Activated naive CD8-positive, alpha-beta T cell treated with anti-CD3 and anti-CD28 coated beads, Interleukin-2, amount 10 ng/mL, durations not matched to agents 7 days and 5 days (primary cell): ENCODE measurements around the gene EPB41L1. TPM values are rescaled to one million over a fixed set of nuclear protein-coding genes. Genes with fewer than 3 reads are reported as not detected.
A peak's percentile ranks its signal among the peaks of the same experiment; 100 is the strongest.

Experiments used
- ATAC-seq: fragments of 150-1000 bp; cut with Tn5 transposase; one replicate; pipeline ENCODE4 v1.10.0; 2021; ENCODE audit warnings: low read depth, moderate library complexity
- POLR2A ChIA-PET: fragments of 350-600 bp; sonication (Branson Sonifier 250); formaldehyde crosslinking; loops from one replicate; lab custom pipeline; 2021; ENCODE audit warnings: antibody characterized with exemption; lab: Charles Lee
- DNase-seq: peaks from one replicate; pipeline ENCODE4 v3.0.0; 2021
- H3K27ac Mint-ChIP-seq: one replicate; pipeline ENCODE4 v1.8.0; 2022; ENCODE audit warnings: mild to moderate bottlenecking, mixed read lengths
- H3K27me3 Mint-ChIP-seq: one replicate; pipeline ENCODE4 v1.8.0; 2022; ENCODE audit warnings: mild to moderate bottlenecking, moderate library complexity, mixed read lengths
- H3K36me3 Mint-ChIP-seq: one replicate; pipeline ENCODE4 v1.8.0; 2021; ENCODE audit warnings: mild to moderate bottlenecking, mixed read lengths
- H3K4me1 Mint-ChIP-seq: one replicate; pipeline ENCODE4 v1.8.0; 2021; ENCODE audit warnings: mixed read lengths
- H3K4me3 Mint-ChIP-seq: one replicate; pipeline ENCODE4 v1.8.0; 2022; ENCODE audit warnings: mild to moderate bottlenecking, moderate library complexity, mixed read lengths
- H3K9me3 Mint-ChIP-seq: one replicate; pipeline ENCODE4 v1.8.0; 2021; ENCODE audit warnings: mixed read lengths
- total RNA-seq, 2 experiments: library from RNA; stranded (reverse); gene quantifications; one replicate each; pipeline ENCODE4 v1.2.3, GENCODE V29; 2021

Gene EPB41L1
- total RNA-seq, 2 experiments from 2014 or later = 0.62 TPM; not detected in 1

DNA sequence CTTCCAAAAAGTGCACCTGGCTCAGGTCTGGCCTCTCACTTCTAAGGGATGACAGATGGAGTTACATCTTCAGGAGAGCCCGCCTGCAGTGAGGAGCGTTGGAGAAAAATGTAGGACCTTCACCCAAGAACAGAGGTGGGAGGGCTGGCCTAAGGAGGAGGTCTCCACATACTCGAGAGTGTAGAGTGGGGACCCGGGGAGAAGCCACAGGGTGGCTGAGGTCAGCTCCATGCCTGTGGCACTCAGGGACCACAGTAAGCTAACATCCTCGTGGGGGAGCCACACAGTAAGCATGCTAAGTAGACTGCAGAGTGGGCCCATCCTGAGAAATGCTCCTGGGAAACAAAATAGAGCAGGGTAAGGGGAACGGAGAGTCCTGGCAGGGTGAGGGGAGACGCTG, 105.8 kb downstream of the EPB41L1 start:
- POLR2A ChIA-PET = no interaction called here
- no peak for ATAC-seq
- Mint-ChIP-seq H3K4me1 (no peaks in the 10 kb centered on the region), H3K27ac (no peak overlapping the region), H3K27me3 (no peaks in the 10 kb centered on the region), H3K9me3 (no peaks in the 10 kb centered on the region), H3K4me3 (no peak overlapping the region), H3K36me3 (peaks cover 2% of the 10 kb centered on the region)
- peak; percentile 16 for DNase-seq

- POLR2A ChIA-PET = no interaction called here
- Mint-ChIP-seq H3K36me3 (peaks cover 2% of the 10 kb centered on the region), H3K27me3 (no peaks in the 10 kb centered on the region), H3K4me1 (no peaks in the 10 kb centered on the region), H3K4me3 (no peak overlapping the region), H3K9me3 (no peaks in the 10 kb centered on the region), H3K27ac (no peak overlapping the region)
- DNase-seq (peak; percentile 13), ATAC-seq (no peak)
Observed at GRCh38 chr20:36261389-36262105, 107.0 kb downstream of the EPB41L1 start.

- POLR2A ChIA-PET = no interaction called here
Observed at GRCh38 chr20:36262440-36262839, 107.9 kb downstream of the EPB41L1 start.

DNA sequence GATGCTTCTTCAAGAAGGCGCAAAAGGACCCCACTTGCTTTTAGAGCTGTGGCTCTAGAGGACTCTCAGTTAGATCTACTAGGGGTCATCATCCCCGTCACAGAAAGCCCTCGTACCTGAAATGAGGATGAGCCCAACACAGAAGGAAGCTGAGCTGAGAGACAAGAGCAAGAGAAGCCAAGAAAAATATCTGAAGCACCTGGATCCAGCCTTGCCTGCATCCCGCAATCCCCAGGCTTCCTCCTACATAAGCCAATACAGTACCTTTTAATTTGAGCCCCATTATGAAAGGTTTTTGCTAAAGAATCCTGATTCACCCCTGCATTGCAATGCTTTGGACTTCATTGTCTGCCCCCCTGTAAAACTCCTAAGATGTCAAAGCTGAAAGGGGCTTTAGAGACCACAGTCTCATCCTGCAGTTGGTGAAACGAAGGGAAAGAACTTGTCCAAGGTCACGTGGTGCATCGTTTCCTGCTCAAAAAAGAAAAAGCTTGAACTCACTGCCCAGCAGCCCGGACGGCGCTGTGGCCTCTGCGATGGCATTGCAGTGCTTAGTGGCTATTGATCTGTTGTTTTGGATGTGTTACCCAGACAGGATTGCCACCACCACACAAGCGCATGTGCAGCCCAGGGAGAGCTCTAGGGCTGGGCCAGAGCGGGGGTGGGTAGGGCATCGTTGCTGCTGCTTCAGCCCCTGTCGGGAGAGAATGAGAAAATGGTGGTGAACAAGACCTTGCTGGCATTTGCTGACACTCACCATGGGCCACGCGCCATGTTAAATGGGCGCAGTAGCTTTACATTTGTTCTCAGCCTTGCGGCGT, 110.1 kb downstream of the EPB41L1 start:
- Mint-ChIP-seq H3K27ac (no peak overlapping the region), H3K4me1 (no peaks in the 10 kb centered on the region), H3K9me3 (no peaks in the 10 kb centered on the region), H3K36me3 (no peaks in the 10 kb centered on the region), H3K27me3 (no peaks in the 10 kb centered on the region), H3K4me3 (no peak overlapping the region)
- POLR2A ChIA-PET = no interaction called here
- DNase-seq (no peak), ATAC-seq (no peak)

More at GRCh38 chr20:36262440-36262839, 107.9 kb downstream of the EPB41L1 start:
- Mint-ChIP-seq H3K27me3 (no peaks in the 10 kb centered on the region), H3K36me3 (no peaks in the 10 kb centered on the region), H3K9me3 (no peaks in the 10 kb centered on the region), H3K27ac (no peak overlapping the region), H3K4me3 (no peak overlapping the region), H3K4me1 (no peaks in the 10 kb centered on the region)
- no peak for ATAC-seq
- no peak for DNase-seq

DNA sequence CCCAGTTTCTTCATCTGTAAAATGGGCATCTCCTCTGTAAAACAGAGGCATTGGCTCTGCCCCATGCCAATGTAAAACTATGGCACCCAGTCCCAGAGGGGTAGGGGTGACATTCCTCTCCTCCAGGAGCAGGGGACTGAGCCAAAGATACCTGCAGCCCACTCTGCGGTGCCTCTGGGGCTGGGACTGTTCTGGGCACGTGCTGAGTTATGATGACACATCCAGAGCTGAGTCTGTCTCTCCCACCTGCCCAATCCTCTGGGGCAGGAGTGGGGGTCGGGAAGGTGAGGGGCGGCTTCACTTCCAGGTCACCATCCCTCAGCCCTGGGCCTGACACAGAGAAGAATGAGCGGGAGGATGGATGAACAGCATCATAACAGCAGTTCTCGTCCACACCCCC, 111.6 kb downstream of the EPB41L1 start:
- ATAC-seq (no peak), DNase-seq (no peak)
- H3K9me3 Mint-ChIP-seq = no peaks in the 10 kb centered on the region
- H3K36me3 Mint-ChIP-seq = no peaks in the 10 kb centered on the region
- H3K4me1 Mint-ChIP-seq = no peaks in the 10 kb centered on the region
- no peaks in the 10 kb centered on the region for H3K27me3 Mint-ChIP-seq
- no peak overlapping the region for H3K4me3 Mint-ChIP-seq
- no peak overlapping the region for H3K27ac Mint-ChIP-seq
- POLR2A ChIA-PET = no interaction called here

DNA sequence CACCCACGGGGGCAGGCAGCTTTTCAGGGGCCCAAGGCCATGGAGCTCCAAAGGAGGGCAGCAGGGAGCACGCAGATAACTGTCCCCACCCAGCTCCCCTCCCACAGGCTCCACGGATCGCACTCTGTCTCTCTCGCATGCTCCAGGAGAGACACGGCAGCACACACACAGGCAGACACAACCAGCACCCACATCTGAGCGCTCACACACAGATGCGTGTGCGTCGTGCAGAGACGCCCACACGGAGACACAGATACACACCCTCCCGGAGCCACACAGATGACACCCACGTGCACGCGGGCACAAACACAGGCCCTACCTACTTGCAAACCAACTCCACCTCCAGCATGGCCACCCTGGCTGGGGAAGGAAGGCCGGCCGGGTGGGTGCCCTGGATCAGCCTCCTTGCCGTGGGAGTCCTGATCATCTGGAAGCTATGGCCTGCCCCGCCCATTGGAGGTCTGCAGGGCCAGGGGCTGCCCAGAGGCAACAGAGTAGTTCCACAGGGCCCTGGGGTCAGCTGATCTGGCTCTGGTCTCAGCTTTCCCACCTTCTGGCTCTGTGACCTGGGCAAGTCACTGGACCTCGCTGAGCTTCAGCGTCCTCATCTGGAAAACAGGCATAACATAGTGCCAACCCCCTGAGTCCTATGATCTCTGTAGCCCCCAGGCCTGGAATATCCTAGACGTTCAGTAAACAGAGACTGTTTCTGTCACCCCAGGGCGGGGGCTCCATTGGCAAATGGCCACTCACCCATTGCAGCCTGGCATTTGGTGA, 113.3 kb downstream of the EPB41L1 start:
- no peaks in the 10 kb centered on the region for H3K4me1 Mint-ChIP-seq
- no peak overlapping the region for H3K4me3 Mint-ChIP-seq
- H3K36me3 Mint-ChIP-seq = no peaks in the 10 kb centered on the region
- no peak for DNase-seq
- H3K9me3 Mint-ChIP-seq = no peaks in the 10 kb centered on the region
- POLR2A ChIA-PET = interaction anchor here (0.5 kb wide), 1 partner anchor 771 kb away, joined by 4 read pairs; no protein-coding TSS in a partner anchor
- ATAC-seq = no peak
- no peaks in the 10 kb centered on the region for H3K27me3 Mint-ChIP-seq
- H3K27ac Mint-ChIP-seq = no peak overlapping the region

GRCh38 chr20:36268440-36269342, 114.2 kb downstream of the EPB41L1 start:
- DNase-seq (no peak), ATAC-seq (no peak)
- Mint-ChIP-seq H3K4me1 (no peaks in the 10 kb centered on the region), H3K9me3 (no peaks in the 10 kb centered on the region), H3K4me3 (no peak overlapping the region), H3K27me3 (no peaks in the 10 kb centered on the region), H3K36me3 (no peaks in the 10 kb centered on the region), H3K27ac (no peak overlapping the region)
- POLR2A ChIA-PET = interaction anchor here (0.5 kb wide), 1 partner anchor 770 kb away, joined by 4 read pairs; no protein-coding TSS in a partner anchor

- Mint-ChIP-seq H3K36me3 (no peaks in the 10 kb centered on the region), H3K27ac (no peak overlapping the region), H3K4me3 (no peak overlapping the region), H3K27me3 (no peaks in the 10 kb centered on the region), H3K4me1 (no peaks in the 10 kb centered on the region), H3K9me3 (no peaks in the 10 kb centered on the region)
- no peak for DNase-seq
- POLR2A ChIA-PET = no interaction called here
- ATAC-seq = no peak
Observed at GRCh38 chr20:36269507-36269906, 115.0 kb downstream of the EPB41L1 start.

DNA sequence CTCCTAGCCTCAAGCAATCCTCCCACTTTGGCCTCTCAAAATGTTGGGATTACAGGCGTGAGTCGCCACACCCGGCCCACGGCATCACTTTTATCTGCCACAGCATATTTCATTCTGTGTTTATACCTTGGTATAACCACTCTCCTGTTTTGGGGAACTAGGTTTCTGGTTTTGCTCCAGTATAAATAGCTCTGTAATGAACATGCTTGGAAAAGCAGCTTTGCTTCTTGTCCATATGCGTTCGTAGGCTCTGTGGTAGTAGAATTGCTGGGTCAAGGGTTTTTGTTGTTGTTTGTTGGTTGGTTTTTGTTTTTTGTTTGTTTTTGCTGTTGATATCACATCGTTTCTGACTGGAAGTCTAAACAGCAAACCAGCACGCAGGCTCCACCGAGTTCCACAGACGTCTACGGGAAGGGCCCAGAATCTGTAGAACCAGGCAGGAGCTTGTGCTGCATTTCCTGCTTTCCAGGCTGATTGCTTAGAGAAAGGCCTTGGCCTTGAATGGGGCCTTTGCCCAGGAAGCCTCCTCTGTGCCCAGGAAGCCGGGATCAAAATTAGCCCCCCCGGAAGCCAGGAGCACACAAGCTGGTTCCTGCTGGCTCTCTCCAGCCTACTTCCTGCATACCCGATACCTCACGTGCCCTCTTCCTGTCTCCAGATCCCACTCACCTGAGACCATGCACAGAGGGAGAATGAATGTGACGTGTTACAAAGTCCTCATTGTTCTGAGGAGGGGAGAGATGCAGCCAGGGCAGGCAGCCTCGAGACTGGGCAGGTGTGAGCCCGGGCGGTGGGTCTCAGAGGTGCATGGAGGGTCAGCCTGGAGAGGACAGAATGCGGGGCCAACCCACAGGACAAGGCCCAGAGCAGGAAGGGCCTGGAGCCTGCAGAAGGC, 116.5 kb downstream of the EPB41L1 start:
- H3K4me3 Mint-ChIP-seq = no peak overlapping the region
- H3K27me3 Mint-ChIP-seq = peaks cover 2% of the 10 kb centered on the region
- H3K36me3 Mint-ChIP-seq = no peaks in the 10 kb centered on the region
- H3K9me3 Mint-ChIP-seq = no peaks in the 10 kb centered on the region
- no peaks in the 10 kb centered on the region for H3K4me1 Mint-ChIP-seq
- no peak for ATAC-seq
- POLR2A ChIA-PET = no interaction called here
- H3K27ac Mint-ChIP-seq = no peak overlapping the region
- DNase-seq = no peak

DNA sequence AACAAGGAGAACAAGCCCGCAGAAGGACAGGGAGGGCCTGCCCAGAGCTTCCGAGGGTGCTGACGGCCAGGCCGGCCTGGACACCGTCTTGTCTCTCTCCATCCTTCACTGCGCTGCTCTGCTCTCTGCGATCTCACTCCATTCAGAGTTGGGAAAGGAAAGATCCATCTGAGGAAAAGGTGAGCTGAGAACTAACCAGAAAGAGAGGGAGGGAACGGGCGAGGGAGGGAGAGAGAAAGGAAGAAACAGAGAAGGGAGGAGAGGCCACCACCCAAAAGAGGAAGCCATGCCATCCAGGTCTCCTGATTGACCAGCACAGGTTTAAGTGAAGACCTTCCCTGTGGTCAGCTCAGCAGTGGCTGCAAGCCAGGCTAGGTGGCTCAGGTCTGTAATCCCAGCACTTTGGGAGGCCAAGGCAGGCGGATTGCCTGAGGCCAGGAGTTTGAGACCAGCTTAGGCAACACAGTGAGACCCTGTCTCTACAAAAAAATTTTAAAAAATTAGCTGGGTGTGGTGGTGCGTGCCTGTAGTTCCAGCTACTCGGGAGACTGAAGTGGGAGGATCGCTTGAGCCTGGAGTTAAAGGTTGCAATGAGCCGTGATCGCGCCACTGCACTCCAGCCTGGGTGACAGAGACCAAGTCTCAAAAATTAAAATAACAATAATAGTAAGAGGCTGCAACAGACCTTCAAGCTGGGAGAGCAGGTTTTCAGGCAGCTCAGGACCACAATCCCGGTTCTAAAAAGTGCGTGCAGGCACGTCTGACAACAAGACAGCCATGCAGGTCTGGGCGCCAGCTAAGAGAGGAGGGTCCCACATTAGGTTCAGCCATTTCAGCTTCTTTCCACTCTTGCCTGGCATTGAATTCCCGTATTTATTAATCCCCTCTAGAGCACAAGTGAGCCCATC, 117.4 kb downstream of the EPB41L1 start:
- POLR2A ChIA-PET = interaction anchor here (0.6 kb wide), 1 partner anchor 158 kb away, joined by 4 read pairs; no protein-coding TSS in a partner anchor
- Mint-ChIP-seq H3K4me1 (no peaks in the 10 kb centered on the region), H3K4me3 (no peak overlapping the region)

GRCh38 chr20:36272547-36273220, 118.1 kb downstream of the EPB41L1 start:
- Mint-ChIP-seq H3K4me1 (no peaks in the 10 kb centered on the region), H3K27me3 (peaks cover 2% of the 10 kb centered on the region), H3K36me3 (no peaks in the 10 kb centered on the region), H3K4me3 (no peak overlapping the region), H3K9me3 (no peaks in the 10 kb centered on the region), H3K27ac (no peak overlapping the region)
- DNase-seq (no peak), ATAC-seq (no peak)
- POLR2A ChIA-PET = interaction anchor here (0.6 kb wide), 1 partner anchor 157 kb away, joined by 4 read pairs; no protein-coding TSS in a partner anchor

More for the DNA sequence above, 117.4 kb downstream of the EPB41L1 start:
- Mint-ChIP-seq H3K27me3 (peaks cover 2% of the 10 kb centered on the region), H3K9me3 (no peaks in the 10 kb centered on the region), H3K27ac (no peak overlapping the region), H3K36me3 (no peaks in the 10 kb centered on the region)
- ATAC-seq (no peak), DNase-seq (no peak)
